IPS-NIHi11 (cell line): ENCODE data around the gene WRAP73.
A peak's percentile ranks its signal among the peaks of the same experiment; 100 is the strongest.
"Not testable (repeated sequence)": the region's sequence is repeated elsewhere in the genome, so short reads cannot be mapped to it uniquely, and the experiment has no call there.

Experiments
- DNase-seq: peaks from one replicate; pipeline ENCODE4 v3.0.0; 2012; ENCODE audit warnings: mixed read lengths, low spot score

Gene WRAP73

GRCh38 chr1:3630161-3630611 is 19.7 kb downstream of the WRAP73 start:
- DNase-seq: no peak

- DNase-seq: no peak
These were observed 20.2 kb downstream of the WRAP73 start for GRCh38 chr1:3629561-3630160.

- DNase-seq: no peak
These were observed 21.5 kb downstream of the WRAP73 start for GRCh38 chr1:3628445-3628844.

- DNase-seq: no peak
These were observed 22.2 kb downstream of the WRAP73 start for GRCh38 chr1:3627515-3628253.

GRCh38 chr1:3626025-3626424 is 23.9 kb downstream of the WRAP73 start:
- DNase-seq: no peak

- DNase-seq: no peak
These were observed 24.6 kb downstream of the WRAP73 start for GRCh38 chr1:3625151-3625907.

GRCh38 chr1:3624200-3625136 is 25.4 kb downstream of the WRAP73 start, which contains the start of gene TPRG1L:
Gene TPRG1L (plus strand): TSS chr1:3625015. CDS start chr1:3625073, 58 bp downstream.
- peak; percentile 100 for DNase-seq

GRCh38 chr1:3623441-3624199 is 26.3 kb downstream of the WRAP73 start:
- no peak for DNase-seq

- not testable (repeated sequence) for DNase-seq
These were observed 27.8 kb downstream of the WRAP73 start for GRCh38 chr1:3622102-3622501.

GRCh38 chr1:3621151-3621671 is 28.7 kb downstream of the WRAP73 start:
- DNase-seq: not testable (repeated sequence)

- DNase-seq: no peak
These were observed 29.2 kb downstream of the WRAP73 start for GRCh38 chr1:3620708-3621107.

GRCh38 chr1:3618881-3619671 is 30.8 kb downstream of the WRAP73 start:
- DNase-seq: peak; percentile 77

GRCh38 chr1:3618531-3618880 is 31.4 kb downstream of the WRAP73 start:
- DNase-seq: no peak

GRCh38 chr1:3617806-3618345 is 32.0 kb downstream of the WRAP73 start:
- DNase-seq: no peak

- no peak for DNase-seq
These were observed 33.0 kb downstream of the WRAP73 start for GRCh38 chr1:3616861-3617260.

- DNase-seq: peak; percentile 64
These were observed 34.9 kb downstream of the WRAP73 start for GRCh38 chr1:3614755-3615742.

GRCh38 chr1:3612123-3612522 is 37.8 kb downstream of the WRAP73 start:
- DNase-seq: no peak
